ENCODE results near the gene SIGLEC11.

DNA sequence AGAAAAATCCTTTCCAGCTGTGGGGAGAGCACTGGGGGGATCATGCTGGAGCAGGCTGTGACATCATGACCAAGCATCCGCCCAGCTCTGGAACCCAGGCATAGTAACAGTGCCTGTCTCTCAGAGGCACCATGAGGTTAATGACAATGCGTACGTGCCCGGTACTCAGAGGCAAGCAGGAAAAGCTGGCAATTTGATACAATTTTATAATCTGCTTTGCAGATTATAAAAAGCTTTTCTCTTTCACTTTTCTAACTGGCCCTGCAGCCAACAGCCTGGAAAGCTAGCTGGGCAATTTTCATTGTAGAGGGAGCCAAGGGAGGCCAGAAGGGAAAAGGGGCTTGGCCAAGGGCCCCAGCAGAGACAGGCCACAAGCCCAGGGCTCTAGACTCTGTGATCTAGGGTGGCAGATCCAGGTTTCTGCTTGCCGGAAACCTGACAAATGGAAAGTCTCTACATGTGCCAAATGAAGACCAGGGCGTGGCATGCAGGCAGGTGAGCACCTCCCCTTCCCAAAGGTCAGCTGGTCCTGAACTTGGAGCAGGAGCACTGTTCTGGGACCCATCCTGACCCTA is 41.5 kb upstream of the SIGLEC11 start:
- TF ChIP-seq CTCF (IDR thresholded peaks at IDR 0.05) (no peak), POLR2A (IDR thresholded peaks at IDR 0.05) (no peak)

Data from adrenal gland (tissue), 5 donors.